NCI-H128 (cell line): Measurements from ENCODE around the gene FADD.
"Not testable (repeated sequence)": the region's sequence is repeated elsewhere in the genome, so short reads cannot be mapped to it uniquely, and the experiment has no call there.

Source experiments
- DNase-seq: peaks from one replicate; lab custom pipeline; 2025; ENCODE audit not compliant: unreplicated experiment; lab: John Stamatoyannopoulos, UW

Gene FADD

GRCh38 chr11:70203751-70204465, 812 bp downstream of the FADD start:
- DNase-seq, result no peak

DNA sequence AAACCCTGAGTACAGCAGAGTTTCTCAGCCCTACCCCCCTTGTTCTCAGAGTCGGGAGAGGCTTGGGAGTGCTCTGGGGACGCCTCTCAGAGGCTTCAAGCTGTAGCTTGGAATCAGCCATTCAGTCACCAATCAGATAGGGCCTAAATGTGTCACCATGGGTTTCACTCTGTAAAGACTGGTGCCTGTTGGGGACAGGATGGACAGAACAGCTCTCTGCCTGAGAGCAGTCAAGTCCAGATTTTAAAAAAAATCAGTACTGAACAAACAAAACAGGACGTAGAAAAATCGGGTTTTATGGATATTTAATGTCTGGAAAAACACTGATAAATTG, 1.3 kb downstream of the FADD start:
- no peak for DNase-seq

DNA sequence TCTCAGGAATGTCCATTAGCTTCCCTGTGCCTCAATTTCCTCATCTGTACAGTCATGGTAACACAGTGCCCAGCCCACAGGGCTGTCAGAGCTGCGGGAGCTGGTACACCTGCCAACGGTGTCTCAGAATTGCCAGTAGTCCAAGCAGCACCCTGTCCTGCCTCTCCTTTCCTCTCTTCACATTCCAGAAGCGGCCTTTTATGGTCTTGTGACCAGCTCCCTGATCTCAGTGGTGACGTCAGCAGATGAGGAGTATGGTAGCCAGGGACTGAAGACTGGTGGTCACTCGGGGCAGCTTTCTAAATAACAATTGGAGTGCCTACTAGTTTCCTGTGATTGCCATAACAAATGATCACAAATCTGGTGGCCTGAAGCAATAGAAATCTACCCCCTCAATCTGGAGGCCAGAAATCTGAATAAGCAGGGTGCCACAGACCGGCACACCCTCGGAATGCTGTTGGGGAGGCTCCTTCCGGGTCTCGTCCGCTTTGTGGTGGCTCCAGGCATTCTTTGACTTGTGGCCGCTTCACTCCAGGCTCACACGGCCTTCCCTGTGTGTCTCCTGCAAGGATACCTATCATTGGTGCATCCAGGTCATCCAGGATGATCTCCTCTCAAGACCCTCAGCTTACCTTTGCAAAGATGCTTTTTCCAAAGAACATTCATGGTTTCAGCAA, 2.1 kb downstream of the FADD start:
- no peak for DNase-seq

- no peak for DNase-seq
Measured at GRCh38 chr11:70205766-70206165, 2.7 kb downstream of the FADD start.

DNA sequence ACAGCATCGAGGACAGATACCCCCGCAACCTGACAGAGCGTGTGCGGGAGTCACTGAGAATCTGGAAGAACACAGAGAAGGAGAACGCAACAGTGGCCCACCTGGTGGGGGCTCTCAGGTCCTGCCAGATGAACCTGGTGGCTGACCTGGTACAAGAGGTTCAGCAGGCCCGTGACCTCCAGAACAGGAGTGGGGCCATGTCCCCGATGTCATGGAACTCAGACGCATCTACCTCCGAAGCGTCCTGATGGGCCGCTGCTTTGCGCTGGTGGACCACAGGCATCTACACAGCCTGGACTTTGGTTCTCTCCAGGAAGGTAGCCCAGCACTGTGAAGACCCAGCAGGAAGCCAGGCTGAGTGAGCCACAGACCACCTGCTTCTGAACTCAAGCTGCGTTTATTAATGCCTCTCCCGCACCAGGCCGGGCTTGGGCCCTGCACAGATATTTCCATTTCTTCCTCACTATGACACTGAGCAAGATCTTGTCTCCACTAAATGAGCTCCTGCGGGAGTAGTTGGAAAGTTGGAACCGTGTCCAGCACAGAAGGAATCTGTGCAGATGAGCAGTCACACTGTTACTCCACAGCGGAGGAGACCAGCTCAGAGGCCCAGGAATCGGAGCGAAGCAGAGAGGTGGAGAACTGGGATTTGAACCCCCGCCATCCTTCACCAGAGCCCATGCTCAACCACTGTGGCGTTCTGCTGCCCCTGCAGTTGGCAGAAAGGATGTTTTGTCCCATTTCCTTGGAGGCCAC, 3.3 kb downstream of the FADD start:
- DNase-seq, result no peak

DNA sequence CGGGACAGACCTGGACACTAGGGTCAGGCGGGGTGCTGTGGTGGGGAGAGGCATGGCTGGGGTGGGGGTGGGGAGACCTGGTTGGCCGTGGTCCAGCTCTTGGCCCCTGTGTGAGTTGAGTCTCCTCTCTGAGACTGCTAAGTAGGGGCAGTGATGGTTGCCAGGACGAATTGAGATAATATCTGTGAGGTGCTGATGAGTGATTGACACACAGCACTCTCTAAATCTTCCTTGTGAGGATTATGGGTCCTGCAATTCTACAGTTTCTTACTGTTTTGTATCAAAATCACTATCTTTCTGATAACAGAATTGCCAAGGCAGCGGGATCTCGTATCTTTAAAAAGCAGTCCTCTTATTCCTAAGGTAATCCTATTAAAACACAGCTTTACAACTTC, 3.9 kb downstream of the FADD start:
- DNase-seq, result no peak

- no peak for DNase-seq
Measured at GRCh38 chr11:70207531-70208131, 4.5 kb downstream of the FADD start.

DNA sequence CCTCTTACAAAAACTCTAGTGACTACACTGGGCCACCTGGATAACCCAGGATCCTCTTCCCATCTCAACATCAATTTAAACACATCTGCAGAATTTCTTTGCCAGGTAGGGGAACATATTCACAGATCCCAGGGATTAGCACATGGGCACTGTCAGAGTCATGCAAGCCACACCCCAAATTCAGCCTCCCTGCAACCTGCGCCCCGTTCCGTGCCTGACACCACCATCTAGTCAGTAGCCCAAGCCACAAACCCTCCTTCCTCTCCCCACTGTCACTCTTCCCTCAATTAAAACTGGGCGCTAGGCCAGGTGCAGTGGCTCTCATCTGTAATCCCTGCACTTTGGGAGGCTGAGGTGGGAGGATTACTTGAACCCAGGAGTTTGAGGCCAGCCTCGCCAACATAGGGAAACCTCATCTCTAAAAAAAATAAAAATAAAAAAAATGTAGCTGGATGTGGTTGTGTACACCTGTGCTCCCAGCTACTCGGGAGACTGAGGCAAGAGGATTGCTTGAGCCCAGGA, 6.4 kb downstream of the FADD start:
- no peak for DNase-seq

GRCh38 chr11:70210051-70210501, 7.0 kb downstream of the FADD start:
- no peak for DNase-seq

DNA sequence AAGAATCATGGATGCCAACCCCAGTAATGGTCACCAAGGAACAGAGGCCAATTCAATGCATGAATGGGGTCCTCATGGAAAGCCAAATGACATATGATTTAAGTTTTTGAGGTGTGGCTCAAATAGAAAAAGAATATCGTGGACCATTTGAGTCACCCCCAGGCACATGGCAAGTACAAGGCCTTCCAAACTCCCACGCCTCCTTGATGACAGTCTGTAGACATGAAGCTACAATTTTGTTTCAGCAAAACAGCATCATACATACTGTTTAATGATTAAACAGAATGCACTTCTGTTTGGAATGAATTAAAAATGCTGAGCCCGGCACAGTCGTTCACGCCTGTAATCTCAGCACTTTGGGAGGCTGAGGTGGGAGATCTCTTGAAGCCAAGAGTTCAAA, 7.4 kb downstream of the FADD start:
- DNase-seq, result no peak

- no peak for DNase-seq
Measured at GRCh38 chr11:70212227-70212811, 9.2 kb downstream of the FADD start.

GRCh38 chr11:70217388-70217787, 14.3 kb downstream of the FADD start:
- not testable (repeated sequence) for DNase-seq

DNA sequence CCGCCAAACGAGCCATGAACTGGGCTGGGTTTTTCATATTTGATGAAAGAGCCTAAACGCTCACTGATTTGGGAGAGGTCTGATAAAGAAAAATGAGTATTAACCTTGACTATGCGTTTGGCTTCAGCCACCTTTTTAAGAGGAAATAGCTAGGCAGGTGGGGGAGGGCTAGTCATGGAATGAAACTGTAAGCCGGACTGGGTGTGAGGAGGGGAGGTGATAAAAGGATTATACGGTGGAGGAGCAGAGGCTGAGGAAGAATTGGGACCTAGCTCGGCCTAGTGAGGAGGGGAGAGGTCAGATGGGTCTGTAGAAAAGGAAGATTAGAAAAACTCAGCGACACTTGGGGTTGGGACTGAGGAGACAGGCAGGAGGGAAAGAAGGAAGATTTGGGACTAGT, 15.0 kb downstream of the FADD start:
- not testable (repeated sequence) for DNase-seq

- DNase-seq, result no peak
Measured at GRCh38 chr11:70220136-70220535, 17.0 kb downstream of the FADD start.

DNA sequence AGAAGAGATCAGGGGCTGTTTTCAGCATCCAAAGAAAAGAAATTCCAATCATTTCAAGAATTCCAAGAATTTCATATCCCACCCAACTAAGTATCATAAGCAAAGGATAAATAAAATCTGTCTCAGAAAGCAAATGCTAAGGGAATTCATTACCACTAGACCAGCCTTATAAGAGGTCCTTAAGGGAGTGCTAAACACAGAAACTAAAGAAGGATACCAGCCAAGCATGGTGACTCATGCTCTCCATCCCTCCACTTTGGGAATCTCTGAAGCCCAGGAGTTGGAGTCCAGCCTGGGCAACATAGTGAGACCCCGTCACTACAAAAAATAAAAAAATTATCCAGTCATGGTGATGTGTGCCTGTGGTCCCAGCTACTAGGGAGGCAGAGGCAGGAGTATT, 17.8 kb downstream of the FADD start:
- no peak for DNase-seq

- no peak for DNase-seq
Measured at GRCh38 chr11:70225681-70226177, 22.6 kb downstream of the FADD start.

GRCh38 chr11:70226183-70226582, 23.1 kb downstream of the FADD start:
- no peak for DNase-seq

DNA sequence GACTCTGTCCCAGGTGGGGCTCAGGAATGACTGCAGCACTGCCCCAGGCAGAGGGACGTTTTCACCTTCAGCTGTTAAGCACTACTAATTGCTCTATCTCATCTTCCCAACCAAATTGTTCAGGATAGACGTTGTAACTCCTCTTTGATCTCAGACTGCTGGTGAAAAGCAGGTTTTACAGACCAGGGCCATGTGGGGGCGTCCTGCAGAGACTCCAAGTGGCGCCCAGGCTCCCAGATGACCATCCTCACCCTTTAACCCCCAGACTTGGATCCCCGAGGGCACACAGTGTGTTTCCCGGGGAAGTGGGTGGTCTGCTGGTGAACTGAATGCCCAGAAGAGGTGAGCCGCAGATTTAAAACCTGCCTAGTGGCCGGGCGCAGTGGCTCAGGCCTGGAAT, 23.9 kb downstream of the FADD start:
- no peak for DNase-seq

DNA sequence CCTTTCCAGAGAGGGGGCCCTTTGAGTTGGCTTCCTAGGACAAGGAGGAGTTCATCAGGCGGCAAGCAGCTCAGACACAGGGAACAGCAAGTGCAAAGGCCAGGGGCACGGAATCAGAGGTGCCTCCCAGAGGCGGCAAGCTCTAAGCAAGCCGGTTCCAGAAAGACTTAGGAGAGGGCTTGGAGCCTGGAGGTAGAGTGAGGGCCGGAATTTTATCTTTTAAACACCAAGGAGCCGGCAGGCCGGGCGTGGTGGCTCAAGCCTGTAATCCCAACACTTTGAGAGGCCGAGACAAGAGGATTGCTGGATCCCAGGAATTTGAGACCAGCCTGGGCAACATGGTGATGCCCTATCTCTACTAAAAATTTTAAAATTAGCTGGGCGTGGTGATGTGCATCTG, 26.6 kb downstream of the FADD start:
- no peak for DNase-seq

- DNase-seq, result no peak
Measured at GRCh38 chr11:70230151-70230839, 27.2 kb downstream of the FADD start.
